Head of caudate nucleus (tissue), 42 donors: Measurements from ENCODE around the gene MUC15.

Experiments used
- DNase-seq, 42 donors: peaks; one replicate each; pipeline versions ENCODE4 v3.0.0 to v3.0.0-alpha.2; 2020 to 2021; ENCODE audit warnings: mixed read lengths in 7 of 42
- intact Hi-C: fragments of 100-400 bp; cut with DNase I; formaldehyde crosslinking; loops from one replicate; pipeline ENCODE4 v1.15.0; 2022

Gene MUC15

DNA sequence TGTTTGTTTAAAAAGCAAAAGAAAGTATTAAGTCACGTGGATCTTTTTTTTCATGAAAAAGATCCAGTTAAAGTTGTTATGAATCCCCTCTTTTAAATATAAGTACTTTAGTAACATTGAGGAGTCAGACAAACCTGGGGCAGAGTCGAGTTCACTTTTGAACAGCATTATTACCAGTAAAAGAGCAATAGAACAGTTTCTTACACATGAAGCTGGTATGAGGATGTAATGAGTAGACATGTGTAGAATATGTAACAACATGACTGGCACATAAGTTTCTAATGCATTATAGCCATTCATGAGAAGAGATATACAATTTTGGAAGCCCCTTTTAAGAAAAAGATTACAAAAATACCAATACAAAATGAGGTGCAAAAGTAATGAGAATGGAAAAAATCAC is 7.6 kb upstream of the MUC15 start:
- no peak for DNase-seq
- intact Hi-C loops, result no loop called here

DNA sequence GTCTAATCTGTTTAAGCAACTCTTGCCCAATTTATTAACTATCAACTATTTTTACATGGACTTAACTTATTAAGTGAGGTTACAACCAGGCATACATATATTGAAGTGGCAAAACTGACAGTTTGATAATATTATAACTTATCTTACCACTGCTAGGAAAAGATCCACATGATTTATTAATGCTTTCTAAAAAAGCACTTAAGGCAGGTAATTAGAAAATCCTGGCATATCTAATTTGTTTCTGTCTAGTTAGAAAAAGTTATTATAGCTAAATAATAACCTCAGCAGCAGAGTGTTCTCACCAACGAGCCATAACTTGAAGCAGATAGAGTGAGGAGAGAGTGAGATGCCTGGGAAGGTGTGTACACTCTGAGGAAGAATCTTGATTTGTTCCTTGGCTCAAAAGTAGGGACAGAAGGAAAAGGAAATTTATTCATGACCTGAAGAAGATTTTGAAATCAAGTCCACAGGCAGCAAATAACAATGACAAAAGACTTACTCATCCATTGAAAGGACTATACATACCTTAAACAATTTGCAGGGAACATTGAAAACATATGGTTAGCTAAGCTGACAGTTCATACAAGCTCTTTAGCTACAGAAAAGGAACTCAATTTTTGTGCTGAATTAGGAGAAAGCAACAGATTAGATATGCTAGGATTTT is 7.1 kb upstream of the MUC15 start:
- no peak for DNase-seq
- intact Hi-C loops, result no loop called here

- no peak for DNase-seq
- intact Hi-C loops, result no loop called here
These were observed 3.9 kb upstream of the MUC15 start for GRCh38 chr11:26575946-26576345.

DNA sequence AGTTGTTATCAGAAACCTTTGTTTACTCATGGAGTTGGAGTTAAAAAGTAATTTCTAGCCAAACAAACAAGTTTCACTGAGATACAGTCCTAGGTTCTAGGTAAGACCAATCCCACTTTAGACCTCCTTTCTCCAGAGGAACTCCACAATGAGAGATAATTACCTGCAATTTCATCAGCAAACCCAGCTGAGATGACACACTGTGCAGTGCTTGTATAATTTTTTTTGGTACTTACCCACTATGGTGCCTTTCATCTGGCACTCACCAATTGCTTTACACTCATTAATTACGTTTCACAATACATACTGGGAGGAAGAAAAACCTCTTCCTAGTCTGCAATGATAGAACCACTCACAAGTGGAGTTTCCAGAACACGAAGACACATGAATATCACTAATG is 1.8 kb upstream of the MUC15 start:
- intact Hi-C loops, result no loop called here
- DNase-seq, result no peak

GRCh38 chr11:26572770-26573402 is 823 bp upstream of the MUC15 start:
- intact Hi-C loops, result no loop called here
- no peak for DNase-seq

DNA sequence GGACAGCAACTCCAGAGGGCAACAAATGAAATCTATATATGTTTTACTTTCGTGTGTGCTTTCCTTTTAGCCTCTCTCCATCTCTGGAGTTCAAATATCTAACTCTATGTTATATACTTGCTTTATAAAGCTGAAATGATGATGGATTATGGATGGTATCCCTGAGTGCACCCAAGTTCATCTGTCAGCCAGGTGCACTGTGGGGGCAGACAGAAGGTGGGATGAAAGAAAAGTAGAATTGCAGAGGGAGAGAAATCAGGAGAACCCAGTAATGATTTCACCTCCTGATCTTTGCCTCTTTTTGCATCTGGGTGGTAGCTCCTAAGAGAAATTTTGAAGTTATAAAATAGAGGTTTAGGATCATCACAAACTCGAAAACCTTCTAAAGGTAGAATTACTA is 2.4 kb downstream of the MUC15 start:
- intact Hi-C loops, result no loop called here

GRCh38 chr11:26558190-26558589 is 13.9 kb downstream of the MUC15 start:
- no peak for DNase-seq
- intact Hi-C loops, result no loop called here

More for the DNA sequence above, 2.4 kb downstream of the MUC15 start:
- DNase-seq, result peak in 24 of 42 donors; percentile 8 to 73 (median 38)

- intact Hi-C loops, result no loop called here
- DNase-seq, result no peak
These were observed 14.4 kb downstream of the MUC15 start for GRCh38 chr11:26557666-26558065.

GRCh38 chr11:26556582-26556981 is 15.5 kb downstream of the MUC15 start:
- intact Hi-C loops, result no loop called here
- DNase-seq, result no peak

- DNase-seq, result no peak
- intact Hi-C loops, result no loop called here
These were observed 17.6 kb downstream of the MUC15 start for GRCh38 chr11:26554455-26554854.

DNA sequence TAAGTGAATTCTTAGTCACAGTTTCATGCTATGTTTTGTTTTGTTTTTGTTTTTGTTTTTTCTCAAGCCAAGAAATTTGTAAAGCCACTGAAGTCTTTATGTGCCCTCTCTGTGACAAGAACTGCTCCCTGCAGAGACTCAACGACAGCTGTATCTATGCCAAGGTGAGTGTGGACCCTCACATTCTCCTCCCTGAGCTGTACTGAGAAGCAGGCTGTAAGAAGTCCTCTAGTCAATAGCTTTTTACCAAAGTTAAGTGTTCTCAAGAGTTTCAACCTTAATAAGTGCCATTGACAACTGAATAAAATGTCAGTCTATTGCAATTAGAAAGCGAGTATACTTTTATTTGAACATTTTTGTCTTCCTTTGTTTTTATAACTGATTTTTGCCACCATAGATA is 18.9 kb downstream of the MUC15 start:
- no peak for DNase-seq
- intact Hi-C loops, result no loop called here

- DNase-seq, result no peak
- intact Hi-C loops, result no loop called here
These were observed 20.8 kb downstream of the MUC15 start for GRCh38 chr11:26551186-26551801.

DNA sequence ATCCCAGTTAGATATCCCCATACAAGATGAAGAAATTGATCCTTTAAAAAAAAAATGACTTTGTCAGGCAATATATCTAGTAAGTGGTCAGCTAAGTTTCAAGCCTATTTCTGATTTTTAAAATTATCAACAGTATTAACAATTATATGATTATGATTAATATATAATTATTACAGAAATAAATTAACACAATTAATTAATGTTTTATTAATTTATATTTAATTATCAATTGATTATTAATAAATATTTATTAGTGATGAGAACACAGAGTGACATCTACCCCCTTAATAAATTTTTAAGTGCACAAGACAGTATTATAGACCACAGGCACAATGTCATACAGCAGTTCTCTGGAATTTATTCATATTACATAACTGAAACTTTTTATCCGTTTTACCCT is 22.0 kb downstream of the MUC15 start:
- DNase-seq, result no peak
- intact Hi-C loops, result no loop called here

DNA sequence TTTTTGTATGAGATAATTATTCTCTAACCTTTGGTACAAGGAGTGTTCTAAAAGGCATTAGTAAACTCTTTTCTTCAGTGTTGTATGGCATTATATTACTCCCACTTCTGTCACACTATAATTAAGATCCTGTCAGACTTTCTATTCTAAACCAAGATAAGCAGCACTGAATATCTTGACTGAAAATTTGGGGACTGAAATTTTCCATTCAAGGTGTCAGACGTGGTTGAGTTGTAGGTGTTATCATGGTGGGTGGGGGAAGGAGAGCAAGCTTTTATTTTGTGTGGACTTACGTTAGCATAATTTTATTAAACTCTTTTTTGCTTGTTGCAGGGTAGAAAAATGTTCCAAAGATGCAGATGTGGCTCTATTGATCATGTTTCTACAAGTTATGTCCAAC is 22.9 kb downstream of the MUC15 start:
- intact Hi-C loops, result no loop called here

GRCh38 chr11:26541870-26542269 is 30.2 kb downstream of the MUC15 start:
- intact Hi-C loops, result no loop called here
- no peak for DNase-seq

More for the DNA sequence above, 22.9 kb downstream of the MUC15 start:
- DNase-seq, result peak in 3 of 42 donors; percentile 13 to 39 (median 27)

DNA sequence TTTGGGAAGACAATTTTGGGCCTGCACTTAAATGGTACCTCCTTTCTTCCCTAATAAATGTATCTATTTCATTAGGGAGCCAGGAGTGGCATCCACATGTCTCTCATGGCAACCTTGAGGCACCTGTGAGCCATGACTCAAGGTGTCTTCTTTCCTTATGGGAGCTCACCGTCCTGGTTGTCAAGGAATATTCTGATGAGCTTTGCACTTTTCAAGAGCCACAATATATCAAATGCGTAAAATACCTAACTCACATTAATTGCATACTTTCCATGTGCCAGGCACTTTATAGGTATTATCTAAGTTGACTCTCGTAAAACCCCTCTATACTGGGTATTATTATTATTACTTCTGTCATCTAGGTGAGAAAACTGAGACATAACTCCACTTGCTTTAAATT is 32.5 kb downstream of the MUC15 start:
- DNase-seq, result no peak
- intact Hi-C loops, result no loop called here

DNA sequence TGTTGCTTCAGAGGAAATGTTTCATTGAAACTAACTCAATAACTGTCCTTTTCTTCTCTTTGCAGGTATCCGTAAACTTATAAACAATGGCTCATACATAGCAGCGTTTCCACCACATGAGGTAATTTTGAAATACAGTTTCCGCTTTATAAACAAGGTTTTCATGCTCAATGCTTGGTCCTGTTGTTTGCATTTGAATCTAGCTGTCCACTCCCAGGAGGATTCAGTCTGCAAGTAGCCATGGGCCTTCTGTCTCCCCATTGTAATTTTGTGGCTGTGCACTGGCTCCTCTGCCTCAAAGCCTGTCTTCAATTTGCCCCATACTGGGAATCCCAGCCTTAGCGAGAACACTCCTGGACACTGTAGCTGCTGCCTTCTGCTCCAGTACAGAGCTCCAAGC is 34.7 kb downstream of the MUC15 start:
- intact Hi-C loops, result no loop called here
- no peak for DNase-seq

DNA sequence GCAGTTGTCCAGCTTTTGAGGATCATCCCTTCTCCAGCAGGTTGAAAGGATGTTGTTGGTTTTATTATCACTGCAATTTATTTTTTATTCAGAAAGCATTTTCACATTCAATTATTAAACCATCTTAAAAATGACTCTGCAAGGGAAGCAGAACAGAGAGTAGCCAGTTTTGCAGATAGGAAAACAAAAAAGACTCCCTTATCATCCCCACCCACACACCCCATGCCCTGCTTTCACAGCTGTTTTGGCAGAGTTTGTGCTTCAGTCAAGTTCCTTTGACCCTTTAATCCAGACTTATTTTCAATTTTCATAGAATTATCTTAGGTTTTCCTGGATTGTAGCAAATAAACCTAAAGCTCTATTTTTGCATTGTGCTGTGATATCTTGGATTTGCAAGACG is 44.4 kb downstream of the MUC15 start:
- intact Hi-C loops, result no loop called here
- no peak for DNase-seq

GRCh38 chr11:26522912-26523610 is 49.0 kb downstream of the MUC15 start:
- intact Hi-C loops, result no loop called here
- no peak for DNase-seq

DNA sequence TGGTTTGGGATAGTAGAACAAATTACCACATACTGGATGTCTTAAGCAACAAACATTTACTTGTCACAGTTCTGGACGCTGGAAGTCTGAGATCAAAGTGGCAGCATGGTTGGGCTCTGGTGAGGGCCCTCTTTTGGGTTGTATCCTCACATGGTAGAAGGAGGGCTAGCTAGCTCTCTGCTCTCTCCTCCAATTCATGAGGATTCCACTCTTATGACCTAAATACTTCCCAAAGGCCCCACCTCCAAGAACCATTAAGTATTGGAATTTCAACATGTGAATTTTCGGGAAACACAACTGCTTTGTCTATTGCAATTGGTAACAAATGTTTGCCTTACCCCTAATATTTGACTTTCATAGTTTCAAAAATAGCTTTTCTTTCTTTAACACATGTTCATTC is 52.6 kb downstream of the MUC15 start:
- intact Hi-C loops, result no loop called here
- DNase-seq, result no peak
